Testis (tissue), 3 donors: ENCODE data around the gene TM6SF1. TPM values are rescaled to one million over a fixed set of nuclear protein-coding genes. Genes with fewer than 3 reads are reported as not detected.

Experiments used
- DNase-seq: peaks from one replicate; pipeline ENCODE4 v3.0.0-alpha.2; 2019
- H3K27ac ChIP-seq, 2 donors: fragments of 200-600 bp; sonication (generic); one replicate each; pipeline ENCODE4 v1.5.1; 2019
- H3K27me3 ChIP-seq: fragments of 200-600 bp; sonication (generic); one replicate; pipeline ENCODE4 v1.5.1; 2019
- H3K36me3 ChIP-seq: fragments of 200-600 bp; sonication (generic); one replicate; pipeline ENCODE4 v1.5.1; 2017; ENCODE audit warnings: low read depth; ENCODE audit errors: missing control alignments
- H3K4me1 ChIP-seq: fragments of 200-600 bp; sonication (generic); one replicate; pipeline ENCODE4 v1.5.1; 2019
- H3K4me3 ChIP-seq, 2 donors: fragments of 200-600 bp; sonication (generic); one replicate each; pipeline ENCODE4 v1.5.1; 2017 to 2019
- H3K9me3 ChIP-seq: fragments of 200-600 bp; sonication (generic); one replicate; pipeline ENCODE4 v1.5.1; 2017
- CTCF ChIP-seq, 3 experiments: fragments of 450-650 bp in 2 of 3; fragments of 200-600 bp in 1 of 3; sonication (generic) in 1 of 3; IDR thresholded peaks; one replicate each; pipeline ENCODE4 v1.5.1; 2016 to 2019; ENCODE audit warnings: antibody characterized with exemption in 3 of 3, mild to moderate bottlenecking in 2 of 3, moderate library complexity in 1 of 3
- POLR2A ChIP-seq: fragments of 450-650 bp; IDR thresholded peaks from one replicate; pipeline ENCODE4 v1.6.1; 2017; ENCODE audit warnings: antibody characterized with exemption, mild to moderate bottlenecking, moderate library complexity
- WGBS, 2 donors: methylation state at CpG; one replicate each; pipeline ENCODE4 v1.1.5; 2018; 5-methylcytosine and 5-hydroxymethylcytosine counted together
- intact Hi-C: fragments of 100-400 bp; cut with DNase I; formaldehyde crosslinking; loops from one replicate; pipeline ENCODE4 v1.15.1; 2023; ENCODE audit warnings: low total_unique reads
- polyA plus RNA-seq: library from polyadenylated mRNA; stranded (reverse); fragments of 350-450 nt; fragmentation: Illumina TruSeq; extraction: RNeasy Lipid Tissue Mini Kit (QIAGEN cat#74804); gene quantifications from one replicate; pipeline ENCODE4 v1.2.3, GENCODE V29; 2014; ENCODE audit warnings: low read depth, low replicate concordance; ENCODE audit not compliant: insufficient read depth
- total RNA-seq, 2 donors: library from RNA; depleted of rRNA; stranded (reverse); fragments of >200 nt; gene quantifications; one replicate each; pipeline ENCODE4 v1.2.3, GENCODE V29; 2016

TM6SF1 gene
- total and polyA plus RNA-seq, 3 donors from 2014 or later = 3.0 to 9.7 (median 5.0) TPM

GRCh38 chr15:83105440-83105839, 2.0 kb upstream of the TM6SF1 start:
- TF ChIP-seq CTCF (IDR thresholded peaks at IDR 0.05) (no peak), POLR2A (no peak)
- intact Hi-C loops = no loop called here
- no peaks in the 10 kb centered on the region for H3K4me1 ChIP-seq
- no peaks in the 10 kb centered on the region for H3K9me3 ChIP-seq
- DNase-seq = no peak
- H3K4me3 ChIP-seq = no peak overlapping the region
- no peaks in the 10 kb centered on the region for H3K36me3 ChIP-seq
- H3K27ac ChIP-seq = no peak overlapping the region
- no peaks in the 10 kb centered on the region for H3K27me3 ChIP-seq
- 50 to 57% methylated on average over 1 of the region's 1 CpG for WGBS, 2 donors

GRCh38 chr15:83107841-83108181, 366 bp downstream of the TM6SF1 start:
- TF ChIP-seq CTCF (IDR thresholded peaks at IDR 0.05) (no peak), POLR2A (no peak)
- H3K27ac ChIP-seq = peak overlapping the region in 1 of 2 donors; percentile 18
- intact Hi-C loops = no loop called here

GRCh38 chr15:83108266-83109219, 1.1 kb downstream of the TM6SF1 start:
- Histone ChIP-seq H3K27ac (peak overlapping the region in 1 of 2 donors; percentile 18), H3K27me3 (no peaks in the 10 kb centered on the region), H3K9me3 (no peaks in the 10 kb centered on the region), H3K4me3 (peak overlapping the region in 1 of 2 donors; percentile 55), H3K36me3 (no peaks in the 10 kb centered on the region), H3K4me1 (no peaks in the 10 kb centered on the region)
- intact Hi-C loops = no loop called here
- TF ChIP-seq CTCF (IDR thresholded peaks at IDR 0.05) (no peak), POLR2A (no peak)
- DNase-seq = peak; percentile 34
- WGBS, 2 donors = 29 to 43% methylated on average over 16 to 21 of the region's 21 CpGs

More at GRCh38 chr15:83107841-83108181, 366 bp downstream of the TM6SF1 start:
- 2 to 3% methylated on average over 5 to 15 of the region's 30 CpGs for WGBS, 2 donors
- Histone ChIP-seq H3K27me3 (no peaks in the 10 kb centered on the region), H3K4me1 (no peaks in the 10 kb centered on the region), H3K4me3 (peak overlapping the region; percentile 55 to 62), H3K36me3 (no peaks in the 10 kb centered on the region), H3K9me3 (no peaks in the 10 kb centered on the region)
- no peak for DNase-seq

- no peaks in the 10 kb centered on the region for H3K27me3 ChIP-seq
- WGBS, 2 donors = 84 to 93% methylated on average over 12 of the region's 12 CpGs
- no peaks in the 10 kb centered on the region for H3K9me3 ChIP-seq
- no peaks in the 10 kb centered on the region for H3K4me1 ChIP-seq
- no peak for DNase-seq
- H3K27ac ChIP-seq = no peak overlapping the region
- intact Hi-C loops = no loop called here
- H3K4me3 ChIP-seq = no peak overlapping the region
- no peaks in the 10 kb centered on the region for H3K36me3 ChIP-seq
- TF ChIP-seq POLR2A (no peak), CTCF (IDR thresholded peaks at IDR 0.05) (no peak)
Observed at GRCh38 chr15:83109532-83109931, 2.1 kb downstream of the TM6SF1 start.
